Activated CD4-positive, alpha-beta T cell treated with anti-CD3 and anti-CD28 coated beads, Interleukin-2, amount 50 U/mL, for 4 hours (primary cell): ENCODE data around the gene GDPD4.
A peak's percentile ranks its signal among the peaks of the same experiment; 100 is the strongest.

ENCODE experiments used
- DNase-seq, 2 experiments: peaks; one replicate each; pipeline ENCODE4 v3.0.0-alpha.2; 2020

GDPD4 gene

DNA sequence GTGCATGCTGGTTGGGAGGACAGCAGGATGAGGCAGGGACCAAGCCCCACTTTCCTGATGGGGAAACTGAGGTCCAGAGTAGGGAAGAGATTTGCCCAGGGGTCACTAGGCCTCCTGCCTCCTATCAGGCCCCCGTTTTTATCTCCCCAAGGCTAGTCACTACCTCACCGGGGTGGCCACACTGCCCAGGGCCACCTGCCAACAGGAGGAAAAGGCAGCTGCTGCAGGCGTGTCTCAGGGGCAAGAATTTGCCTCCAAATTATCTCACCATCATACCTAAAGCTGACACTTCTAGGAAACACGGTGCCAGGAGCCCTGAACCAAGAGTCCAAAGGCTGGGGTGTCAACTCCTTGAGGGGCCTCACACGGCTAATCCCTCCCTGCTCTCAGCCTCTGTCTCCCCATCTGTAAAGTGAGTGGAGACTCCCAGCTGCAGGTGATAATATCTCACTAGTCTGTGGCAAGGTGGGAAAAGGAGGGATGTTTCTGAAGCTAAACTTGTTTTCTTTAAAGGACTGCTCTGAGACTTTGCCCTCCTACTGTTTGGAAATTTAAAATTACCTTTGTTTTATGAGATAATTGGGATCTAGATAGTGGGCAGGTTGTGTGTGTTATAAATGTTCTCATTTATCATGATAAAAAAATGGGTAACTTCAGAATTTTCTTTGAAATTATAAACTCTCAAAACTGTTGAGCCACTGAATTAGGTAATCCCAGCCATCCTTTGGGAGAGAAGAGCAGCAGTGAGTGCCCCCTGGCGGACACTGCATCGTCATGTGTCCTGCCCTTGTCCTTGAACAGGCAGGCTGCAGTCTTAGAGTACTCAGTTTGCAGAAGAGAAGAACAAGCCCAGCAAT lies 113.5 kb downstream of the GDPD4 start:
- peak; percentile 45 to 49 for DNase-seq

- no peak for DNase-seq
These were observed 114.3 kb downstream of the GDPD4 start for GRCh38 chr11:77187111-77187750.

DNA sequence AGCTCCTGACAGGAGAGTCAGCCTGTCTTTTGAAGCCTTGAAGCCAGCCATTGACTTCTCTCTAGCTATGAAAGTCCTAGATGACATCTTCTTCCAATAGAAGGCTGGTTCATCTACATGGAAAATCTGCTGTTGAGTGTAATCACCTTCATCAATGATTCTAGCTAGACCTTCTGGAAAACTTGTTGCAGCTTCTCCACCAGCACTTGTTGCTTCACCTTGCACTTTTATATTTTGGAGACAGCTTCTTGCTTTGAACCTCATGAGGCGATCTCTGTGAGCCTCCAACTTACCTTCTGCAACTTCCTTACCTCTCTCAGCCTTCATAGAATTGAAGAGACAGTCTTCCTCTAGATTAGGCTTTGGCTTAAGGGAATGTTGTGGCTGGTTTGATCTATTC lies 115.2 kb downstream of the GDPD4 start:
- DNase-seq, result no peak

- DNase-seq, result no peak
These were observed 117.2 kb downstream of the GDPD4 start for GRCh38 chr11:77184136-77184860.

- no peak for DNase-seq
These were observed 118.0 kb downstream of the GDPD4 start for GRCh38 chr11:77183431-77183984.

- no peak for DNase-seq
These were observed 118.7 kb downstream of the GDPD4 start for GRCh38 chr11:77182542-77183430.

- DNase-seq, result no peak
These were observed 119.5 kb downstream of the GDPD4 start for GRCh38 chr11:77181799-77182541.

DNA sequence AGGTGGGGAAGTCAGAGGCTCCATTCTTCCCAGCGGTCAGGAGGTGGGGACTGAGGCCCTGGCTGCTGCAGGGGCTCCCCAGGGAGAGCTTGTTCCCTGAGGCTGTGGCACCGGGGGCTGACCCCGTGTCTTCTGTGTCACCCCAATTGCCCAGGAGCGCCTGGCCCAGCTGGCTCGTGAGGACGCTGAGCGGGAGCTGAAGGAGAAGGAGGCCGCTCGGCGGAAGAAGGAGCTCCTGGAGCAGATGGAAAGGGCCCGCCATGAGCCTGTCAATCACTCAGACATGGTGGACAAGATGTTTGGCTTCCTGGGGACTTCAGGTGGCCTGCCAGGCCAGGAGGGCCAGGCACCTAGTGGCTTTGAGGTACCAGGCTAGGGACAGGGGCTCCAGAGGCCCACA lies 120.3 kb downstream of the GDPD4 start:
- DNase-seq, result no peak

DNA sequence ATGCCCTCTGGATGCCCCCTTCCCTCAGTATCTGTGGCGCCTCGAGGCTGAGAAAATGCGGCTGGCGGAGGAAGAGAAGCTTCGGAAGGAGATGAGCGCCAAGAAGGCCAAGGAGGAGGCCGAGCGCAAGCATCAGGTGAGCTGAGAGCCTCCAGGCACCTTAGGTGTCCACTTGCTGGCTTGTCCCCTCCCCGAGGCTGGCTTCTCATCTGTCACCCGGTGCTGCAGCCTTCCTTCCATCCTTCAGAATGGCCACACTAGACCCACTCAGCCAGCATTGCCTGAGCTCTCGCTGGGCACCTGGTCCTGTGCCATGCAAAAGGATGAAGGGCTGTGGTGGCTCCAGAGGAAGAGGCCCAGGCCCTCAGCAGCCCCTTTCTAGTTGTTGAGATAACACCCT lies 121.1 kb downstream of the GDPD4 start:
- DNase-seq, result no peak

DNA sequence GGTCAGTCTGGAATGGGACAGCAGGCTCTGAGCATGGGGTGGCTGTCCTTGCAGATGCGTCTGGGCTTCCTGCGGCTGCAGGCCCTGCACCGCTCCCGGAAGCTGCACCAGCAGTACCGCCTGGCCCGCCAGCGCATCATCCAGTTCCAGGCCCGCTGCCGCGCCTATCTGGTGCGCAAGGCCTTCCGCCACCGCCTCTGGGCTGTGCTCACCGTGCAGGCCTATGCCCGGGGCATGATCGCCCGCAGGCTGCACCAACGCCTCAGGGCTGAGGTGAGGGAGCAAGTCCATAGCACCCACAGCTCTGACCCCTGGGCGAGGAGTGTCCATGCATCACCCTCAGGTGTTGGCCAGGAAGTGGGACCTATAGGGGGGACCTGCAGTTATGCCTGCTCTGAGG lies 121.8 kb downstream of the GDPD4 start:
- no peak for DNase-seq

DNA sequence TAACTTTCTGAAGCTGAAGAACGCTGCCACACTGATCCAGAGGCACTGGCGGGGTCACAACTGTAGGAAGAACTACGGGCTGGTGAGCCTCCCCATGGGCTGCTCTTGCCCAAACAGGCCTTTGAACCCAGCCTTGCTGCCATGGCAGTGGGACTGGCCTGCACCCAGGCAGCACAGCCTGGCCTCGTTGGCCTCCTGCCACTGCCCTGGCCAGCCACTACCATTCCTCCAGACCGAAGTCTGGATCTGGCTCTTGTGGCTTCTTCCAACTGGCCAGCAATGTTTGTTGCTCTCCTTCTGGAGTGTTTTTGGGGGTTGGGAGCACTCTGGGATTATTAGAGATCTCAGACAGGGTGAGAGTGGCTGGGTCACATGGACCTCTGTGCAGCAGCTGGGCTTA lies 122.4 kb downstream of the GDPD4 start:
- DNase-seq, result no peak

GRCh38 chr11:77178150-77178549 lies 123.3 kb downstream of the GDPD4 start:
- DNase-seq, result no peak

DNA sequence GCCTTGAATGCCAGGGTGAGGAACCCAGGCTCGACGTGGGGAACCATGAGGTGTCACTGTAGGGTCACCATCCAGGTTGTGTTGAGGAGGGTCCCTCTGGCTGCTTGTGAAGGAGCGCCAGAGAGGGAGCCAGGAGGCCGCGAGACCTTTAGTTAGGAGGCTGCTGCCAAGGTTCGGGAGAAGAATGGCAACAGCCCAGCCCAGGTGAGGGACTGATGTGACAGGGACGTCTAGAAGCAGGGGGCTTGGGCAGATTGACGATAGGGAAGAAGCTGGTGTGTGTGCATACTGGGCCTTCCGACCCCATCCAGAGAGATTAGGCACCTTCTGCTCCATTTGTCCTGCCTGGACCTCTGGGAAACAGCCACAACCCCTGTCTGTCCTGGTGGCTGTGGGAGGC lies 124.5 kb downstream of the GDPD4 start:
- no peak for DNase-seq

DNA sequence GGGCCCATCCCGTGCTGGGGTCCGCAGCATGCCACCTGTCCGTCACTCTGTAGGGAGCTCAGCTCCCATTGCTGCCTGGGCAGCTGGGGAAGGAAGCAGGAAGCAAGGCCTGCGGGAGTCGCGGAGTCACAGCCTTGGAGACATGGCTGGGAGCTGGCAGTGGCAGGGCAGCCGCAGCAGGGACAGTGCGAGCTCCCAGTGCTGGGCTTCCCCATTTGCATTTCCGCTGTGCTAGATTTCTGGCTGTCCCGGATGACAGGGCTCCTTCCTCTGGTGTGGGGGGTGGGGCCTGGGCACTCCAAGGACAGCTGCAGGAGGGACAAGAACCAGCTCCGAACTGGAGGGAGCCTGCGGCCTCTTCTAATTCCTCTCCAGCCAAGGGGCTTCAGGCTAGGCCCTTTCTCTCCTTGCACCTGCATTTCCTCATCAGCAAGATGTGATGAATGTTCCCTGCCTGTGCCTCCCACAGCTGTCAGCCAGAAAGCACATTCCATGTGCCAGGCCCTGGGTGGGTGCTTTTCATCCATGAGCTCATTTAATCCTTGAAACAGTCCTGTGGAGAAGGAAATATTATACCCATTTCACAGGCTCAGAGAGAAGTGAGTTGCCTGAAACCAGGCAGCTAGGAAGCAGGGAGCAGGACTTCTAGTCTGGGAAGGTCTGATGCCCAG lies 125.5 kb downstream of the GDPD4 start:
- no peak for DNase-seq

DNA sequence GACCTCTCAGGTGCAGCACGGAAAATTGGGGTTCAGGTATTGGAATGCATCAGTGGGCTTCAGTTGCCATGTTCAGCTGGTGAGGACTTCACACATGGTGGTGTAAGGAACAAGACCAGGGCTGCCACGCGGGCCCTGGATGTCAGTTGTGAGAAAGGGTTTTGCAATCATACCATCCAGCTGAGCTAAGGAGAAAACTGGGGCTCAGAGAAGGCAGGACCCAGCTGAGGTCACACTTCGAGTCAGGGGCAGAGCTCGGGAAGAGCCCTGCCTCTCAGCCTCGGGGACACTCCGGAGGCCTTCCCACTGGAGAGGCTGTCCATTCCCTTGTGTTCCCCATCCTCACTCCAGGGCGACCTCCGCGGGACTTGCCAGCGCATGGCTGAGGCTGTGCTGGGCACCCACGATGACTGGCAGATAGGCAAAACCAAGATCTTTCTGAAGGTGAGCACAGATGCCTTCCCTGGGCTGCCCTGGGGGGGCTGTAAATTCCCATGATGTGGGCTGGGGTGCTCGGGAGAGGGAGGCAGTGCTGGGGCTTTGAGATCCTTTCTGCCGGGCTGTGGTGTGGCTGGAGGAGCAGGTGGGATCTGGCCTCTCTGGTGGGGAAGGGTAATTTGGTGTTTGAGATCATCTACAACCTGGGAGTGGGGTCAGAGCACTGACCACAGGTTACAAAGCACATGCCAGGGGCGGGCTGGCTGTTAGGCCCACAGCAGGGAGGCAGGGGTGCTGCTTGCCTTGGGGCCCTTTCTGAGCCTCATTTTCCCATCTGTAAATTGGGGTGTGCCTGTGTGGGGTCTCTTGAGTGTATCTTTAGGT lies 126.3 kb downstream of the GDPD4 start:
- DNase-seq, result no peak

DNA sequence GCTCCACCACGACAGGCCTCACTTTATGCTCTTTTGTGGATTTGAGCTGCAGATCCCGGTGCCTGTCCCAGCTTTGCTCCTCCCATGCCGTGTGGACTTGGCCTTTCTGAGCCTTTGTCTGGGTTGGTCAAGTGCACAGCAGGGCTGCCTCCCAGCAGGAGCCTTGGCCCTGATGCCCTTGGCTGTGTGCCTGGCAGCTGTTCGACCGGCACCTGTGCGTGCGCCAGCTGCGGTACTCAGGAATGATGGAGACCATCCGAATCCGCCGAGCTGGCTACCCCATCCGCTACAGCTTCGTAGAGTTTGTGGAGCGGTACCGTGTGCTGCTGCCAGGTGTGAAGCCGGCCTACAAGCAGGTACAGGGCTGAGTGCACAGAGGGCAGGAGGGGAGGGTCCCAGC lies 126.9 kb downstream of the GDPD4 start:
- no peak for DNase-seq

GRCh38 chr11:77173494-77173893 lies 128.0 kb downstream of the GDPD4 start:
- no peak for DNase-seq

- no peak for DNase-seq
These were observed 128.9 kb downstream of the GDPD4 start for GRCh38 chr11:77172666-77172982.

- no peak for DNase-seq
These were observed 129.4 kb downstream of the GDPD4 start for GRCh38 chr11:77171885-77172665.

GRCh38 chr11:77171254-77171653 lies 130.2 kb downstream of the GDPD4 start:
- no peak for DNase-seq
